DMS153 (cell line): ENCODE data around the gene ASZ1.

Source experiments
- DNase-seq: peaks from one replicate; lab custom pipeline; 2025; lab: John Stamatoyannopoulos, UW

ASZ1 gene

GRCh38 chr7:117401293-117402002, 25.8 kb downstream of the ASZ1 start:
- DNase-seq, result no peak

GRCh38 chr7:117399820-117400422, 27.4 kb downstream of the ASZ1 start:
- DNase-seq, result no peak

GRCh38 chr7:117395743-117396142, 31.6 kb downstream of the ASZ1 start:
- no peak for DNase-seq

- no peak for DNase-seq
Observed at GRCh38 chr7:117393781-117394180, 33.5 kb downstream of the ASZ1 start.

GRCh38 chr7:117389871-117390270, 37.4 kb downstream of the ASZ1 start:
- no peak for DNase-seq

- DNase-seq, result no peak
Observed at GRCh38 chr7:117386110-117386706, 41.1 kb downstream of the ASZ1 start.

GRCh38 chr7:117385363-117386109, 41.8 kb downstream of the ASZ1 start:
- DNase-seq, result no peak

GRCh38 chr7:117384688-117385362, 42.5 kb downstream of the ASZ1 start:
- DNase-seq, result no peak

GRCh38 chr7:117383483-117384189, 43.7 kb downstream of the ASZ1 start:
- DNase-seq, result no peak

GRCh38 chr7:117383046-117383445, 44.2 kb downstream of the ASZ1 start:
- DNase-seq, result no peak

GRCh38 chr7:117381362-117381761, 45.9 kb downstream of the ASZ1 start:
- DNase-seq, result no peak

GRCh38 chr7:117375380-117375779, 51.9 kb downstream of the ASZ1 start:
- no peak for DNase-seq

- DNase-seq, result no peak
Observed at GRCh38 chr7:117372073-117372472, 55.2 kb downstream of the ASZ1 start.

GRCh38 chr7:117364339-117365080, 62.8 kb downstream of the ASZ1 start:
- DNase-seq, result no peak

GRCh38 chr7:117362294-117362888, 64.9 kb downstream of the ASZ1 start:
- DNase-seq, result no peak

GRCh38 chr7:117350027-117350426, 77.3 kb downstream of the ASZ1 start:
- no peak for DNase-seq

GRCh38 chr7:117349570-117349969, 77.7 kb downstream of the ASZ1 start:
- DNase-seq, result no peak

GRCh38 chr7:117347962-117348672, 79.2 kb downstream of the ASZ1 start:
- DNase-seq, result no peak

GRCh38 chr7:117347480-117347879, 79.8 kb downstream of the ASZ1 start:
- DNase-seq, result no peak

GRCh38 chr7:117346161-117346560, 81.1 kb downstream of the ASZ1 start:
- no peak for DNase-seq
